ENCODE data around the gene FBH1.
A peak's percentile ranks its signal among the peaks of the same experiment; 100 is the strongest.
"Not testable (repeated sequence)": the region's sequence is repeated elsewhere in the genome, so short reads cannot be mapped to it uniquely, and the experiment has no call there.

The FBH1 gene

DNA sequence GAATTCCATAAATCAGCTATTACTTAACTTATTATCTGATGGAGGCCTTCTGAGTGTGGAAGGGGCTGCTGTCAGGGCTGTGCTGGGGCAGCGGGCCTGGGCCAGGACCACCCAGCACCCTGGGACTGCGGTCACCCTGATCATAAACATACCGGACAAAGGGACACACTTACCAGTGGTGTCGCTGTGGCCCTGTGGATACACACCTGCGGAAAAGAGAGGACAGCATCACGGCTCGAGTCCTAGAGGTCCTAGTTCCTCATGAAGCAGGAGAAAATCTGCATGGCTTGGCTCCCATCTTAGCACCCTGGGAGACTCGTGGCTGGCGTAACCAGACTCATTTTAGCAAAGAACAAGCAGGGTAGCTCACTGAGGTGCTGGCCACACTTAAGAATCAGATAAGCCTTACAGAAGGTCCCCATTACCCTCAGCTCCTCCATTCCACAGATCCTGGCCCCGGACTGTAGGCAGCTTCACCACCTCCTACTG lies 69.6 kb downstream of the FBH1 start:
- no peak for DNase-seq (ENCODE audit: low read depth)

DNA sequence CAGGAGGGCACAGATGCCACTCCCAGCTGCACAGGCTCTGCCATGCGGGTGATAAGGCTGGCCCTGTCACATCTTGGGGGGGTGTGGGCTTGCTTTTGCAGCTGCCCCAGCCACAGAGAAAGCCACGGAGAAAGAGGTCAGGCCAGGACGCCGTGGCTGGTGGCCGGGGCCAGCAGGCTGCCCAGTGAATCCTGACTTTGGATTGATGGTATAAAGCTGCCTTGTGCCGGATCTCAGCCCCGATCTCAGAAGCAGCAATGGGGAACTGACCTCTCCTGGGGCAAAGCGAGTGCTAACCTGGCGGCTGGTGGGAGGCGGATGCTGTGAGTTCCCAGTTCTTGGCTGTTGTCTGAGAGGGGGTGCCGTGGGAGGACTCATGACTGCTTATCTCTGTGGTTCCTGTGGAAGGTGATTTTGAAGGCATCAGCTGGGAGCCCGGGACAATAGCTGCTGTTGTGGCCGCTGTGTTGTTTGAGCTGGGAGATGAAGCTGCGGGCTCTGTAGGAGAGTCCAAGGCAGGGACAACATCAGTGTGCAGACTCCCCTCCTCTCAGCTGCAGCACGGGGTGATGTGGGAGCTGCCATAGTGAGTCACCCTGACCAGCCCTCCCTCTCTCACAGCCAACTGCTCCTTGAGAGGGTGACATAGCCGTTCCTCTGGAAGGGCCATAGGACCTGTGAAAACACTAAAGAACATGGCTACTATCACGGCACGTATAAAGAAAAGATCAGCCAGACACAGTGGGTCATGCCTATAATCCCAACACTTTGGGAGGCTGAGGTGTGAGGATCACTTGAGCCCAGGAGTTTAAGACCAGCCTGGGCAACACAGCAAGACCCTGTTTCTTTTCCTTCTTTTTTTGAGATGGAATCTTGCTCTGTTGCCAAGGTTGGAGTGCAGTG lies 70.3 kb downstream of the FBH1 start:
- DNase-seq (ENCODE audit: low read depth): no peak

- DNase-seq (ENCODE audit: low read depth): not testable (repeated sequence)
Observed at GRCh38 chr10:5960973-5961275, 70.9 kb downstream of the FBH1 start.

DNA sequence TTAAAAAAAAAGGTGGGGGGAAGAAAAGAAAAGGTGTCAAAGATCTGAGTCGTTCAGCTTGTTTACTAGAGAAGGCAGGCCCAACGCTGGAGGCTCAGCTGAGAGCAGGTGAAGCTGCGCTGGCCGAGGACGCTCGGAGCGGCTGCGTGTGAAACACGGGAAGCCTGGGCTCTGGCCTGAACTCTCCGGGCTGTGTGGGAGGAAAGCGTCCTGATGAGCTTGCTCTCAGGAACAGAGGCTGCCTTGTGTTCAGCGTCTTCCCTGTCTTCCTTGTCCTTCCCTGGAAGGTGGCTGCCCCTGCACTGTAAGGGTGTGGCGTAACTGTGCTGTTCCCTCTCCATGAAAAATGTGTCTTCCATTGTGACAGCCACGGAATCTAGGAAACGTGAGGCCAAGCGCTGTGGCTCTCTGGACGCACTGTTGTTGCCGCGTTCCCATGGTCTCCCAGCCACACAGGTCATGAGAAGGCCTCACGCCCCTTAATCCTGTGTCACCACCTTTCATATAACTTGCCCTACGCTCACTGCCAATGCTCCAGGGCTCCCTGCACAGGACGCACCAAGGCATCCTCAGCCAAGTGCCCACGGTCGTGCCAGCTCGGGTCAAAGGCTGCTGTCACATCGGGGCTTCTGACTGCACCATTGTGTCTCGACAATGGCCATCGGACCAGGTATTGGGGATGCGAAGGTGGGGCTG lies 71.5 kb downstream of the FBH1 start:
- no peak for DNase-seq (ENCODE audit: low read depth)

DNA sequence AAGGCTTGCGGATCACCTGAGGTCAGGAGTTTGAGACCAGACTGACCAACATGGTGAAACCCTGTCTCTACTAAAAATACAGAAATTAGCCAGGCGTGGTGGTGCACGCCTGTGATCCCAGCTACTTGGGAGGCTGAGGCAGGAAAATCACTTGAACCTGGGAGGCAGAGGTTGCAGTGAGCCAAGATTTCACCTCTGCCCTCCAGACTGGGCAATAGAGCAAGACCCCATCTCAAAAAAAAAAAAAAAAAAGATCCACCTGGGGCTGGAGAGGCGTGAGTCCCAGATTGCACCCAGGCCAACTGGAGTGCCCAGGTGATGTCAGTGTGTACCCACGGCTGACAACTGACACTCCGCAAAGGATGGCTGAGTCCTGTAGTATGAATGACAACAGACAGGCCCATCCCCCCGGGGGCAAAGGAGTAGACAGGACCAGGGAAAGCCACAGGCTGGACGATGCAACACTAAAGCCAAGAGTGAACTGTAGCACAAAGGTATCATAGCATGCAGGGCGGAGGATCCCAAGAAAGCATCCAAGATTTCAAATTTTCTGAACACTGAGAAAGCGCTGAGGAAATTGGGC lies 72.4 kb downstream of the FBH1 start:
- not testable (repeated sequence) for DNase-seq (ENCODE audit: low read depth)

GRCh38 chr10:5963071-5963470 lies 73.0 kb downstream of the FBH1 start:
- DNase-seq (ENCODE audit: low read depth): no peak

DNA sequence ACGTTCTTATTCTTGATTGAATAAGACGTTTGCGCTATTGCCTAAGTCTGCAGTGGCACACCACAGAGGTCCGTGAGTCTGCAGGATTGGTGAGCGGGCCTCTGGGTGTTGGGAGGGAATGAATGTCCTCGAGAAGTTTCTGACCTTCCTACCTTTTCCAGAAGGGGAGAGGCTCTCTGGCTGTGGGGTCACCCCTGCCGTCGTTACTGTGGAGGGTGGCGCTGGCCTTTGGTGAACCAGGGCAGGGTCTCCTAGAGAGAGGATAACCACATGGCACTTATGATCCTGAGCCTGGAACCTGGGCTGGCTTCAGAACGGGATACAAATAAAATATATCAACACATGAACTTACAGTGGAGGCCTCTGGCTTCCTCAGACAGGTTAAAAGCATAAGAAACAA lies 73.5 kb downstream of the FBH1 start:
- DNase-seq (ENCODE audit: low read depth): no peak

- DNase-seq (ENCODE audit: low read depth): no peak
Observed at GRCh38 chr10:5964736-5965135, 74.7 kb downstream of the FBH1 start.

GRCh38 chr10:5965266-5965665 lies 75.2 kb downstream of the FBH1 start:
- DNase-seq (ENCODE audit: low read depth): no peak

- no peak for DNase-seq (ENCODE audit: low read depth)
Observed at GRCh38 chr10:5968037-5968680, 78.1 kb downstream of the FBH1 start.

GRCh38 chr10:5968681-5969453 lies 78.8 kb downstream of the FBH1 start:
- DNase-seq (ENCODE audit: low read depth): no peak

- no peak for DNase-seq (ENCODE audit: low read depth)
Observed at GRCh38 chr10:5970066-5970465, 80.0 kb downstream of the FBH1 start.

DNA sequence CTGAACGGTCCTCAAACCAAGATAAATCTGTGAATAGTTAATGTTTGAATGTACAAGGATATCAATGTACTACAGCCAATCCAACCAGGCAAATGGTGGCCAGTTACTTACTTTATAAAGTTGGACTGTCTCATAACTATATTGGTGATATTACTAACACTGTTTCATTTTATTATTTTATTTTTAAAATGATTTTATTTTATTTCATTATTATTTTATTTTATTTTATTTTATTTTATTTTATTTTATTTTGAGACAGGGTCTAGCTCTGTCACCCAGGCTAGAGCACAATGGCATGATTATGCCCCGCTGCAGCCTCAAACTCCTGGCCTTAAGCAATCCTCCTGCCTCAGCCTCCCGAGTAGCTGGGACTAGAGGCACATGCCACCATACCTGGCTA lies 80.5 kb downstream of the FBH1 start:
- no peak for DNase-seq (ENCODE audit: low read depth)

GRCh38 chr10:5971315-5971832 lies 81.3 kb downstream of the FBH1 start:
- DNase-seq (ENCODE audit: low read depth): no peak

DNA sequence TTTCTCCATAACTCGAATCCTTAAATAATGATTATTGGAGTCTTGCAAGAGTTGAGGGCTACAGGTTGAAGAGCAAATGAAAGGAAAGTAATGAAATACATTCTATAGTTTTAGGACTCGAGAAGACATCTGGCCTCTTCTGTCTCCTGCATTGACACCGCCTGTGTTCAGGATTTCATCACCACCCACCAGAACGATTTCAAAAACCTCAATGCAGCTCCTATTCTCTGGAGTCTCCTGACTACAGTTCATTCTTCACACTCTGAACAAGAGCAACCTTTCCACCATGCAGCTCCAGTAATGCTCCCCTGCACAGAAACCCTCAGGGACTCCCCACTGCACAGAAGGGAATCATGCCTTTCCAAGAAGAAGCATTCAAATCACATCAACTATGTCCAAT lies 81.8 kb downstream of the FBH1 start:
- DNase-seq (ENCODE audit: low read depth): no peak

DNA sequence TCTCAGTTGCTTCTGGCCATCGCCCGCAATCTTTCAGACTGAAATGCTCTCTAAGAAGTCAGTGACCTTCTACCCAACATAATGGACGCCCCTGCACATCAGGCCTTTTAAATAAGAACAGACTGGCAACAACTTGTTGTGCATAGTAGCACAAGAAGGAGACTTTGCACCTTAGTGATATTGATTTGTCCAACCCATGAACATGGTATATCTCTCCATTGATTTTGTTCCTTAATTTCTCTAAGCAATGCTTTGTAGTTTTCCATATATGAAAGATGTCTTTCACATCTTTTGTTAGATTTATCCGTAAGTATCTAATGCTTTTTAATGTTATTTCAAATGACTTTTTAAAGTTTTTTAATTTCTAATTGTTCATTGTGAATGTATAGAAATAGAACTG lies 83.0 kb downstream of the FBH1 start:
- no peak for DNase-seq (ENCODE audit: low read depth)

- no peak for DNase-seq (ENCODE audit: low read depth)
Observed at GRCh38 chr10:5975641-5976473, 85.8 kb downstream of the FBH1 start.

DNA sequence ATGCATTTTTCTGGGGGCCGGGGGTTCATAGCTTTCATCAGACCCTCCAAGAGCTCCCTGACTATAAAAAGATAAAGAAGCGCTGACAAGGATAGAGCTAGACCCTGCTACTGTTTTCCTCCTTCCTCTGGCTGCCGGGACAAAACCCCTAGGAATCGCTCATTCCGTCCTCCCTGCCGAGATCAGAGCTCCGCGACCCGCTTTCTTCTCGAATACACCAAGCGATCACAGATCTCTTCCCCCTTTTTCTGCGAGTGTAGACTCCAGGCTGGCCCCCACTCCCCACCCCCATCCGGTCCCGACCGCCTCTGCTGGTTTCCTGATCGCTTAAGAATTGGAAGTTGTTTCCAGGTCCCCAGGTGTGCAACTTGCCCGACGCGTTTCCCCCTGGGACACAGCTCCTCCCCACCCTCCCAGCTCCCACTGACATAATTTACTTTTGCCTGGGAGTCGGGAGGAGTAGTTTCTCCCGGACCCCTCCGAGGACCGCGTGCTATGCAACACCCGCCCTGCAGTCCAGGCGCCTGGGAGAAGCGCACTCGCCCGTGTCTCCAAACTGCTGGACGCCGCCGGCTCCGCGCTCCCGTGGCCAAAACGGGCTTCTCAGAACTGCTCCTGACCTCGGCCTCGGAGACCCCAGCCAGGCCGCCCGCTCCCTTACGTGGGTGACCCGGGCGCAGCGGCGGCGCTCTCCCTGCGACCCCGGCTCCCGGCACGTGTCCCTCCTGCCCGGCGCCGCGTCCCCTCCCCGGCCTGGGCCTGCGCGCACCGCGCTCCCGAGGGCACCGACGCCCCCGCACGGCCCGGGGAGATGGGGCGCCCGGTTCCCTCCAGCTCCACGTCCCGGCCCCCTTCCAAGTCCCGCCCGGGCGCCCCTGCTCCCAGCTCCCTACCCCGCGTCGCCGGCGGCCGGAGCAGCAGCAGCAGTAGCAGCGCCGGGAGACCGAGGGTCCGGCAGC lies 86.7 kb downstream of the FBH1 start:
- no peak for DNase-seq (ENCODE audit: low read depth)

DNA sequence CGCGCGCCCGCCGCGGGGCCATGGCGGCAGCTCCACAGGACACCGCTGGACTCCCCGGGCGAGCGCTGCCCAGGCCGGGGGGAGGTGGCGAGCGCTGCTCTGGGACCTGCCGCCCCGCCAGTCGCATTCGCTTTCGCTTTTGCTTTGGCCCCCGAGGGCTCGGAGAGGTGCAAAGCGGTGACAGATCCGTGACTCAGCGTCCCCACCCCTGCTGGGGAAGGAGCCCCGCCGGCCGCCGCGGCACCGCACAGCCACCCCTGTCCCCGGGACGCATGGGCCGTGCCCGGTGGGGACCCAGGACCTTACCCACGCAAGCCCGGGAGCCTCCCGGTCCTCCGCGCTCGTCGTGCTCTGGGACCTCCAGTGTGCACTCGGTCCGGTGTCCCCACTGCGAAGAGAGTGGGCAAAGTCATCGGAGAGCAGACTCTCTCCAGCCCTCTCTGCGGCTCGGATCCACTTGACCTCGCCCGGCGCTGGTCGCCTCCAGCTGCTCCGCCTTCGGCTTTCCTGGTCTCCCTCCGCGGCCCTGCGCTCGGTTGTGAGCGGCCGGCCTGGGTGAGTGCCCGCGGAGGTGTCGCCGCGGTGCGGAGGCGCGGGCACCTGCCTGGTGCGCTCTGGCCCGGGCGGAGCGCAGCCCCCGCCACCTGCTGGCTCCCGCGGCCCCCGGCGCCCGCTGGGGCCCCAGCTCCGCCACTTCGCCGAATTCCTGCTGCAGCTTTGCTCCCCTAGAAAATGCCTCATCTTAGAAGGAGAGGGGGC lies 87.6 kb downstream of the FBH1 start, which contains the start of gene IL15RA:
Gene IL15RA, minus strand, starts transcription at position 73 of the 759 bp plus-strand sequence. Its CDS starts 51 bp downstream, at position 22.
- peak; percentile 17 for DNase-seq (ENCODE audit: low read depth)

Measured in GM04503 (cell line).